GM20431 (cell line): ENCODE results near the gene TEK.
"Not testable (repeated sequence)": the region's sequence is repeated elsewhere in the genome, so short reads cannot be mapped to it uniquely, and the experiment has no call there.

Experiments used
- in situ Hi-C: fragments of 300-500 bp; cut with MseI, MboI; formaldehyde crosslinking; loops from one replicate; pipeline ENCODE4 v1.15.0; 2020; ENCODE audit warnings: low sequenced_read_pairs; ENCODE audit not compliant: unreplicated experiment

Gene TEK

GRCh38 chr9:27205198-27205597, 96.2 kb downstream of the TEK start:
- in situ Hi-C loops = no loop called here

- in situ Hi-C loops = no loop called here
Observed at GRCh38 chr9:27206041-27206440, 97.0 kb downstream of the TEK start.

DNA sequence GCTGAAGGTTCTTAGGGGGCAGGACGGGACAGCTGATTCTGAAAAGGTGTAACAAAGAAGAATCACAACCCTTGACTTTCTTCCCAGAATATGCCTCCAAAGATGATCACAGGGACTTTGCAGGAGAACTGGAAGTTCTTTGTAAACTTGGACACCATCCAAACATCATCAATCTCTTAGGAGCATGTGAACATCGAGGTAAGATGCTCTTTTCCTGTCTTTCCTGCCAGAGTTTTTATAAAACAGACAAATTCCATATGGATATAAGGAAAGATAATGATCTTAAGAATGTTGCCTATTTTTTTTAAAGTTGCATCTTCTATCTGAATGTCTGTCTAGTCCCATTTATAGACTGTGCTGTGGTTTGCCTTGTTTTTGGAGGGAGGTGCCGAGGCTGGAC, 100.0 kb downstream of the TEK start:
- in situ Hi-C loops = no loop called here

- in situ Hi-C loops = no loop called here
Observed at GRCh38 chr9:27210588-27210987, 101.6 kb downstream of the TEK start.

DNA sequence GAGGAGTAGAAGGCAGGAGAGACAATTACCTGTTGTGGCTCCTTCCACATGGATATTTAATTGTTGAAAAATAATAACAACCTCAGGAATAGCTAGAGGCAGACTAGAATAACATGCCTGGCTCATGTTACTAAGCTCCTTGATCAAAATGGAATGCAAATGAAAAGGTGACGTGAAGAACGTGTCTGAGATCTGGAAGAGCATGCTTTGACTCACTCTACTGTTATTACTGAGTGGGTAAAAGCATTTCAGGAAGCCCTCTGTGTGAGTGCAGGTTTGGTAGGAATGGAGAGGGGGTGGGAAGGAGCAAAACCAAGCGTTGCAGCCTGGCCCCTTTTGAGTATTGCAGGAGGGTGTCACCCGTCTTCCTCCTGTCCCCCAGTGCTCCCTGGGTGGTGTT, 103.2 kb downstream of the TEK start:
- in situ Hi-C loops = no loop called here

- in situ Hi-C loops = no loop called here
Observed at GRCh38 chr9:27212621-27213020, 103.6 kb downstream of the TEK start.

GRCh38 chr9:27227192-27227591, 118.2 kb downstream of the TEK start:
- in situ Hi-C loops = no loop called here

GRCh38 chr9:27239648-27240047, 130.6 kb downstream of the TEK start:
- in situ Hi-C loops = not testable (repeated sequence)

- in situ Hi-C loops = no loop called here
Observed at GRCh38 chr9:27247756-27248155, 138.7 kb downstream of the TEK start.

GRCh38 chr9:27248702-27249101, 139.7 kb downstream of the TEK start:
- in situ Hi-C loops = no loop called here

DNA sequence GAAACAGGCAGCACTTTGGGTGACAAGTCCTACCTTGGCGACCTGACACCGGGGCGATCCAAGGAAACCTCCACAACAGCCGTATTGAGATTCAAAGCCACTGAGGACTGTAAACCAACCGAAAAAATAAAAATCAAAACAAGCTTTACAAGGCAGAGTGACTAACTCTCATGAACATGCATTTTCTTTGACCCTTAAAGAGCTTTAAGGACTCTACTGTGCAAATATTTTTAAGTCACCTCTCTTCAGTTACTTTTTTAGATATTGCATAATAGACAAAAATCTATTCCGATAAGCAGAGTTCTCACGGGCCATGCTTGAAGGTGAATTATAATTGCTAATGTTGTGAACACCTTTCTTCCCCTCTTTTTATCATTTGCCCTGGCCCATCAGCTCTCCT, 149.6 kb downstream of the TEK start:
- in situ Hi-C loops = loop anchor here (25.0 kb wide), 1 partner anchor 221 kb away; no protein-coding TSS in a partner anchor

DNA sequence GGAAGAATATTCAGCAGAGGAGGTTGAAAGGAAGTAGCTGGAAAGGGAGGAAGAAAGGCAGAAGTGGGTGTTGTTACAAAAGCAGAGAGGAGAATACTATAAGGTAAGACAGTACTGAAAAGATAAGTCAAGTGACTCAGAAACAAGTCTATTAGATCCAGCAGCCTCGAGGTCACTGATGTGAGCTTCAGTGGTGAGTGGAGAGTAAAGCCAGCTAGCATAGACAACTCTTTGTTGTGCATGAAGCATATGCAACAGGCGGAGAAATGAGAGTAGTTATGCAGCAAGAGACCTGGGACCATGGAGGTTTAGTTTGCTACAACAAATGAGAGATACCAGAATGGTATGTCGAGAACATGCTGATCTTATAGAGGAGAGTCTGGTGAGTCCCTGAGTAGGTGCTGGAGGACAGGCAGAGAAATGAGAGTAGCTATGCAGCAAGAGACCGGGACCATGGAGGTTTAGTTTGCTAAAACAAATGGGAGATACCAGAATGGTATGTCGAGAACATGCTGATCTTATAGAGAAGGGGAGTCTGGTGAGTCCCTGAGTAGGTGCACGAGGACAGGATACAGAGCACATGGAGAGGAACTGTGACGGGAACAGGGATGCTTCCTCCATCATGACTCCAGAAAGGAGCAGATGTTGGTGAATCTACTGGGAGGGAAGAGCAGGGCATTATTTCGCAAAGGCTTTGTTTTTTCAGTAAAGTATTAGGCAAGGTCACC, 151.9 kb downstream of the TEK start:
- in situ Hi-C loops = loop anchor here (25.0 kb wide), 1 partner anchor 224 kb away; no protein-coding TSS in a partner anchor

DNA sequence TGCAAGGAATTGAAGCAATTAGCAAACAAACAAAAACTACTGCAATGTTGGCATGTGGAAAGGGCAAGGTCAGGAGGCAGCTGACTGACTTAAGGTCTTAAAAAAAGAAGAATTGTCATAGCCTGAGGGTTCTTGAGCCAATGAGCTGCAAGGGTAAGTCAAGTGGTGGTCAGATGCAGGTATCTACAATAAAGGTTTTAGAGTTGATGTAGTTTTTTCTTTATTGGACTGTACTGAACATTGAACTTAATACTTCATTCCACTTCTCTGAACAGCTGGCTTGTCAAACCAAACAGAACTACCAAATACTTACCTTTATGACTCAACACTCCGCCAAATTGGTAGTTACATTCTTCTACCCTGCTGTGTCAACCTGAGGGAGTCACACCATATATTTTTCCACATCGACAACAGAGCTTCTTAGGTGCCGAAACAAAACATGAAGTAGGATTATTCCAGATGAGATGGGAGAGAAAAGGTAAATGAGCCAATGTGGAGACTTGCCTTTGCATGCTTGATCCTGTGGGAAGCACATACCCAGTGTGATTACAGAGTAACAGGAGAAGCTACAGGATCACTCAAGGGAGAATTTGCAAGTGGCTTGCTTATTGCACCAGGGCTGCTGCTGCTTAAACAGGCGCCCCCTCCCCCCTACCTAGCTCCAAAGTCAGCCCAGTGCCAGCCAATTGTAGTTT, 152.6 kb downstream of the TEK start:
- in situ Hi-C loops = loop anchor here (25.0 kb wide), 1 partner anchor 224 kb away; no protein-coding TSS in a partner anchor

GRCh38 chr9:27272103-27272502, 163.1 kb downstream of the TEK start:
- in situ Hi-C loops = loop anchor here (25.0 kb wide), 1 partner anchor 235 kb away; no protein-coding TSS in a partner anchor

DNA sequence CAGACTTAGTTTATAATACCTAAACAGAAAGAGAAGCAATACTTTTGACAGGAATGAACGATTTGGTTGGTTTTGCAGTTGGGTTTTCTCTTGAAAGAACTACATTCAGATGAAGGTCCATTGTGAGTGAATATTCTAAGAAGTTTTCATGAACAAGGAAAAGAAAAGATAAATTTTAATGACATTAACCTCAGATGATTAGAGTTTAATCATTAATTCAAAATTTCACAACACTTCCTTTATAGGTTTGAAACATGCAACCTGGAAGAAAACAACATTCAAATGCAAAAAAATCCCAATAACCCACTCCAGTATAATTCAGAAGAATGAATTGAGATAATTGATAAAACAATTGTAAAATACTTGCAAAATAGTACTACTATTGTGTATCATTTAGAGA, 164.2 kb downstream of the TEK start:
- in situ Hi-C loops = loop anchor here (25.0 kb wide), 1 partner anchor 236 kb away; no protein-coding TSS in a partner anchor

DNA sequence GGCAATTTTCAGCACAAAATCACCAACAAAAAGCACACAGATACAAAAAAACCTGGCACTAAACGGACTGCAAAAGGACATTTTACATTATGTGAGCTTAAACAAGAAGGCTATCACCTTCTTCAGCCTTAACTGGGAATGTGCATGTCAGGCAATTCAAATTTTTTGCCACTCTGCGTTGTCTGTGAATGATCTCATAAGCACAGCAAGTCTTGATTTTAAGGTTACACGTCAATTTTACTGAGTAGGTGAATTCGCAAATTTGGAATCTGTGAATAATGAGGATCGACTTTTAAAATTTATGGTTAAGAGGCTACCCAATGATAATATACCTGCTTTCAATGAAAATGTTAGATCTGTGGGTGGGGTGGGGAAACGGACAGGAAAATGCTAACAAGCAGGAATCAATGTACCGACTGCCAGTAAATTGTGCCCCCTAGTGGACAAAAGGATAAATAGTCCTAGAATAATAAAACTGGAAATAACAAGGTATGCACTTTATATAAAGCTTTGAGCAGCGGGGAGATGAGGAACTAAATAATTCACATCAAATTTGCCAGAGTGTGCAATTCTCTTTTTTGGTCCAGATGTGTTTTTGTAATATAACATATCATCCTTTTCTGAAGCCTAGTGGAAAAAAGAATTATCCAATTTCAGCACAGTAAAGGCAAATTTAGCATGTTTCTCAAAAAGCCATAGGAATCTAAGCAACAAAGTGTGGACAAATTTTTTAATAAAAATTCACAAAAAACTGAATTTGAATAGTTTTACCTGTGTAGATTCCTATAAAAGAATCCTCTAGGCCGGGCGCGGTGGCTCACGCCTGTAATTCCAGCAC, 167.4 kb downstream of the TEK start:
- in situ Hi-C loops = no loop called here

DNA sequence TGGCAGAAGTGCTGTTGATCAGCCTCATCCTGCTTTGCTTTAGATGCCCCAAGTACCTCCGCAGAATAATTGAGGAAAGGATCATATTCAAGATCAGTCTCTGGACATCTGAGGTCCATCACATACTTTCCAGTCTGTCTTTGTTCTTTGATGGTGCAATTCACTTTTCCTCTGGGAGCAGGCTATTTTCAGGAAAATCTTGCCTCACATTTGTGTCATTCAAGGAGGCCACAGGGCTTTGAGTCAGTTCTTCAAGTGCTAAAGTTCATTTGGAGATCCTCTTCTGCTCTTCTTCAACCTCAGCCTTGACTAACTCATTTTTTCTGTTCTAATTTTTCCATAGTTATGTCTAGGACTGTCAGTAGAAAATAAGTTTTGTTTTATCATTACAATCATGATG, 169.3 kb downstream of the TEK start:
- in situ Hi-C loops = no loop called here

DNA sequence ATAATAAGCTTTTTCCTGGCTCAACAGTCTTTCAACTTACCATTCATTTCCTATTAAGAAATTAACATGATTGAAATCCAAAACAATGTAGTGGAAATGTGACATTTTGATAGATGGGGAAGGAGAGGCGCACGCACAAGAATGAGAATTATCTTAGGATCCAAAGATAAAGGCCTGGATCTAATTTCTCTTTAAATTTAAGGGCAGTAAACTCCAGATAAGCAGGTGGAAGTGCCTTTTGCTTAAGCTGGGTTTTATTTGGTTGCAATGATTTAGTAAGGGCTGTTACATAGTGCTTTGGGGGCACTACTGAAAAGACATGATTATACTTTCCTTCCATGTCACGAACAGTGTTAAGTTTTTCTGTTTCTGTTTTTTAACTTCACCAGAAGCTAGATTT, 170.6 kb downstream of the TEK start:
- in situ Hi-C loops = no loop called here
